Smooth muscle cell (in vitro differentiated cells): ENCODE measurements around the gene BAHCC1. TPM values are rescaled to one million over a fixed set of nuclear protein-coding genes. Genes with fewer than 3 reads are reported as not detected.

Experiments used
- DNase-seq: peaks from one replicate; lab custom pipeline; 2025; ENCODE audit not compliant: unreplicated experiment; lab: John Stamatoyannopoulos, UW
- H2AFZ ChIP-seq: fragments of 200-600 bp; sonication (generic); 2 replicates; pipeline ENCODE4 v1.6.0; 2016; ENCODE audit warnings: antibody characterized with exemption, low read depth, mild to moderate bottlenecking
- H3F3A ChIP-seq: fragments of 200-600 bp; sonication (generic); 2 replicates; pipeline ENCODE4 v1.6.0; 2017; ENCODE audit warnings: antibody characterized with exemption, low read depth
- H3K27ac ChIP-seq: fragments of 200-600 bp; sonication (generic); 2 replicates; pipeline ENCODE4 v1.5.1; 2016; ENCODE audit warnings: low read depth, mild to moderate bottlenecking
- H3K27me3 ChIP-seq: fragments of 200-600 bp; sonication (generic); 2 replicates; pipeline ENCODE4 v1.6.1; 2016; ENCODE audit warnings: low read depth, mild to moderate bottlenecking
- H3K36me3 ChIP-seq: fragments of 200-600 bp; sonication (generic); 2 replicates; pipeline ENCODE4 v1.5.1; 2016; ENCODE audit warnings: low read depth
- H3K4me1 ChIP-seq: fragments of 200-600 bp; sonication (generic); 2 replicates; pipeline ENCODE4 v1.5.1; 2016; ENCODE audit warnings: low read depth
- H3K4me2 ChIP-seq: fragments of 200-600 bp; sonication (generic); 2 replicates; pipeline ENCODE4 v1.6.0; 2016; ENCODE audit warnings: mild to moderate bottlenecking
- H3K4me3 ChIP-seq: fragments of 200-600 bp; sonication (generic); 2 replicates; pipeline ENCODE4 v1.5.1; 2016; ENCODE audit warnings: mild to moderate bottlenecking
- H3K79me2 ChIP-seq: fragments of 200-600 bp; sonication (generic); 2 replicates; pipeline ENCODE4 v1.6.0; 2016; ENCODE audit warnings: low read depth, mild to moderate bottlenecking
- H3K9ac ChIP-seq: fragments of 200-600 bp; sonication (generic); 2 replicates; pipeline ENCODE4 v1.6.0; 2016; ENCODE audit warnings: low read depth
- H3K9me3 ChIP-seq: fragments of 200-600 bp; sonication (generic); replicated peaks from 2 replicates; pipeline ENCODE4 v1.5.1; 2016; ENCODE audit warnings: low read depth
- H4K20me1 ChIP-seq: fragments of 200-600 bp; sonication (generic); 2 replicates; pipeline ENCODE4 v1.6.0; 2016; ENCODE audit warnings: low read depth
- WGBS: methylation state at CpG from one replicate; pipeline ENCODE4 v1.1.7; 2016; ENCODE audit warnings: low lambda C conversion rate; 5-methylcytosine and 5-hydroxymethylcytosine counted together
- polyA plus RNA-seq: library from polyadenylated mRNA; unstranded; fragments of >200 nt; fragmentation: Nextera tagmentation; extraction: Ambion mirVana; gene quantifications from 2 replicates; pipeline ENCODE4 v1.2.1, GENCODE V29; 2016
- total RNA-seq: library from RNA; depleted of rRNA; stranded (reverse); fragments of >200 nt; gene quantifications from 2 replicates; pipeline ENCODE4 v1.2.3, GENCODE V29; 2014
- TF ChIP-seq, protein P1 (sequence below): fragments of 200-600 bp; sonication (generic); IDR thresholded peaks from 2 replicates; pipeline ENCODE4 v1.5.1; 2017; ENCODE audit warnings: borderline replicate concordance, mild to moderate bottlenecking, antibody characterized with exemption; ENCODE audit not compliant: insufficient read depth, poor library complexity, severe bottlenecking

Gene BAHCC1
- total and polyA plus RNA-seq, 2 experiments from 2014 or later: 3.2 to 4.6 TPM

DNA sequence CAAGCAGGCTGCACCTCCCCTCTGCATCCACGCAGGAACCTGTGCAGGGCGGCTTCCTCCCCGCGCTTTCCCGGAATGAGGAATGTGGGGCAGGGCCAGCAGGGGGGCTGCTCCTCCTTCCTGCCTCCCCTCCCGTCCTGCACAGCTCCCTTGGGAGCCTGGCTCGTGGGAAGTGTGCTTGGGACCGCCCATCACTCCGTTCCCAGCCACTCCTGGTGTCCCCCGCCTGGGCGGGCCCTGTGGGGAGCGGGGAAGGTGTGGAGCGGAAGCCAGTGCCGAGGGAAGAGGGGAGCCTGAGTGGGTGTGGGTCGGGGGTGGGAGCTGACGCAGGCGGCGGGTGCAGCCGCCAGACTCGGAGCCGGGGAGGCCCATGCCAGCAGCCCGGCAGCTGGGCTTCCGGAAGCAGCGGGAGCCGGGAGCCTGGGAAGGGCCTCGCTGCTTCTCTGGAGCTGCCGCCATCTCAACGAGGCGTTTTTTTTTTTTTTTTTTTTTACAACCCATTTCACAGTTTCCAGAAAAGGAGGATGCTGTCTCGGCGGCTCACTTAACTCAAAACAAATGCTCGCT lies 24.1 kb downstream of the BAHCC1 start:
- Histone ChIP-seq H3K4me2 (peak overlapping the region; percentile 78), H3K4me3 (peak overlapping the region; percentile 26), H3K27ac (peak overlapping the region; percentile 100), H3K4me1 (peaks cover 26% of the 10 kb centered on the region), H4K20me1 (no peaks in the 10 kb centered on the region), H3K9ac (peak overlapping the region; percentile 67), H3K79me2 (peaks cover 14% of the 10 kb centered on the region), H3F3A (peaks cover 30% of the 10 kb centered on the region), H3K9me3 (no peaks in the 10 kb centered on the region), H3K36me3 (no peaks in the 10 kb centered on the region), H3K27me3 (no peaks in the 10 kb centered on the region), H2AFZ (no peak overlapping the region)
- TF ChIP-seq, protein P1, sequence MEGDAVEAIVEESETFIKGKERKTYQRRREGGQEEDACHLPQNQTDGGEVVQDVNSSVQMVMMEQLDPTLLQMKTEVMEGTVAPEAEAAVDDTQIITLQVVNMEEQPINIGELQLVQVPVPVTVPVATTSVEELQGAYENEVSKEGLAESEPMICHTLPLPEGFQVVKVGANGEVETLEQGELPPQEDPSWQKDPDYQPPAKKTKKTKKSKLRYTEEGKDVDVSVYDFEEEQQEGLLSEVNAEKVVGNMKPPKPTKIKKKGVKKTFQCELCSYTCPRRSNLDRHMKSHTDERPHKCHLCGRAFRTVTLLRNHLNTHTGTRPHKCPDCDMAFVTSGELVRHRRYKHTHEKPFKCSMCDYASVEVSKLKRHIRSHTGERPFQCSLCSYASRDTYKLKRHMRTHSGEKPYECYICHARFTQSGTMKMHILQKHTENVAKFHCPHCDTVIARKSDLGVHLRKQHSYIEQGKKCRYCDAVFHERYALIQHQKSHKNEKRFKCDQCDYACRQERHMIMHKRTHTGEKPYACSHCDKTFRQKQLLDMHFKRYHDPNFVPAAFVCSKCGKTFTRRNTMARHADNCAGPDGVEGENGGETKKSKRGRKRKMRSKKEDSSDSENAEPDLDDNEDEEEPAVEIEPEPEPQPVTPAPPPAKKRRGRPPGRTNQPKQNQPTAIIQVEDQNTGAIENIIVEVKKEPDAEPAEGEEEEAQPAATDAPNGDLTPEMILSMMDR: no peak
- WGBS: 4% methylated on average over 28 of the region's 32 CpGs
- DNase-seq: peak; percentile 52

- H3K36me3 ChIP-seq: no peaks in the 10 kb centered on the region
- peak overlapping the region; percentile 78 for H3K4me2 ChIP-seq
- peaks cover 26% of the 10 kb centered on the region for H3K4me1 ChIP-seq
- TF ChIP-seq, protein P1: no peak
- peak overlapping the region; percentile 26 for H3K4me3 ChIP-seq
- no peaks in the 10 kb centered on the region for H3K27me3 ChIP-seq
- DNase-seq: no peak
- peak overlapping the region; percentile 100 for H3K27ac ChIP-seq
- peaks cover 15% of the 10 kb centered on the region for H3K79me2 ChIP-seq
- H3K9ac ChIP-seq: peak overlapping the region; percentile 67
- no peaks in the 10 kb centered on the region for H4K20me1 ChIP-seq
- WGBS: 66% methylated on average over 27 of the region's 28 CpGs
- H3F3A ChIP-seq: peaks cover 30% of the 10 kb centered on the region
- H3K9me3 ChIP-seq: no peaks in the 10 kb centered on the region
- H2AFZ ChIP-seq: no peak overlapping the region
Observed at GRCh38 chr17:81419886-81420768, 24.9 kb downstream of the BAHCC1 start.

DNA sequence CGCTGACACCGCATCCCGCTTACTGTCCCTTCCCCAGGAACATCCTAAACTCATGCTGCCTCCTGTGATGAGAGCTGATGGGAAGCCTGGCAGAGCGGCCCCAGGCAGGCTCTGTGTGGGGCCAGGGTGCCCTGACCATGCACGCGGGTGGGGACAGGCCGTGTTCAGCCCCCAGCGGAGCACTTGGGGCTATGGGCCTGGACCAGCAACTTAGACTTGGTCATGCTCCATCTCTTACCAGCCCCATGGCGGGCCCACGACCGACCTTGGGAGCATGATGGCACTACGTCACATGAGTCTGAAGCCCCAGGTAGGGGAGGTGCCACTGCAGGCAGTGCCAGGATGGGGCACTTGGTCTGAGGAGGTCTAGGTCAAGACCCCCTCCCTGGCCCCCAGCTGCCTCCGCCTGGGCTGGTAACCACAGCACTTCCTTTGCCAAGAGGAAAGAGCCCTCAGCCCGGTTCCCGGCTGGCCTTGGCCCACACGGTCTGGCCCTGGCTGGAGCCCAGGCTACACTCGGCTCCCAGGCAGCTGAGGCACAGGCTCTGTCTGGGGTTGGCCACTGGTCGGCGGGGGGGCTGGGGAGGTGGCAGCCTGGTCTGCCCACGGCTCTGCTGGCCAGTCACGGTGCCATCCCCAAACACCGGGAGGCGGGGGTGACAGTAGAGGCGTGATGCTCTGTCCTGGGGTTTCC lies 25.7 kb downstream of the BAHCC1 start:
- peaks cover 30% of the 10 kb centered on the region for H3F3A ChIP-seq
- peak overlapping the region; percentile 67 for H3K9ac ChIP-seq
- H3K79me2 ChIP-seq: peaks cover 20% of the 10 kb centered on the region
- H3K27ac ChIP-seq: peak overlapping the region; percentile 100
- peak overlapping the region; percentile 84 for H3K4me2 ChIP-seq
- H3K27me3 ChIP-seq: no peaks in the 10 kb centered on the region
- no peaks in the 10 kb centered on the region for H4K20me1 ChIP-seq
- H3K4me3 ChIP-seq: no peak overlapping the region
- no peak overlapping the region for H2AFZ ChIP-seq
- H3K36me3 ChIP-seq: no peaks in the 10 kb centered on the region
- H3K9me3 ChIP-seq: no peaks in the 10 kb centered on the region
- 89% methylated on average over 20 of the region's 24 CpGs for WGBS
- peaks cover 26% of the 10 kb centered on the region for H3K4me1 ChIP-seq
- TF ChIP-seq, protein P1: no peak
- DNase-seq: no peak
